Adrenal gland (tissue), 5 donors: ENCODE results near the gene BACE1.

Experiments used
- CTCF ChIP-seq, 6 experiments: fragments of 450-650 bp in 4 of 6; fragments of 200-600 bp in 2 of 6; sonication (generic) in 1 of 6; IDR thresholded peaks; 1 replicate in 5 of 6; 2 replicates in 1 of 6; pipeline versions ENCODE4 v1.5.1 to v1.8.0; 2016 to 2021; ENCODE audit warnings: antibody characterized with exemption in 6 of 6, mild to moderate bottlenecking in 2 of 6, moderate library complexity in 1 of 6
- POLR2A ChIP-seq, 2 donors: fragments of 450-650 bp; IDR thresholded peaks; one replicate each; pipeline ENCODE4 v1.6.1; 2017; ENCODE audit warnings: antibody characterized with exemption in 2 of 2, mild to moderate bottlenecking in 2 of 2, moderate library complexity in 1 of 2
- donor health status: DM: no; HTN: no; CAD: no.

DNA sequence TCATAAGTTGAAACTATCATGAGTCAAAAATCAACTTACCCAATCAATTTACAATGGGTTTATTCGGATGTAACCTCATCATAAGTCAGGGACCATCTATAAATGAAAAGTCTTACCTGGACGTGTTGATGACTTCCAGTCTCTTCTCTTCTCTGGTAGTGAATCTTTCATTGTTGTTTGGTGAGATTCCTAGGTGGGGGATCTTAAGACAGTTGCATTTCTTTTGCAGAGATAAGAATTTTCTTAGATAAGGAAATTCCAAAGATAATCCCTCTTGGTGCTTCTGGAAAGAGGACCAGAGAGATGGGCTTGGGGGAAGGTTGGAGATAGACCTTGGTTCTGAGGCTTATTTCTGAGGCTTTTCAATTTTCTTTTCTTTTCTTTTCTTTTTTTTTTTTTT is 46.2 kb downstream of the BACE1 start:
- TF ChIP-seq CTCF (IDR thresholded peaks at IDR 0.05) (no peak), POLR2A (IDR thresholded peaks at IDR 0.05) (no peak)
